OCI-LY1 (cell line): ENCODE data around the gene CYTL1.

Experiments used
- CTCF ChIP-seq: fragments of 200-600 bp; sonication (generic), shearing (Covaris generic); IDR thresholded peaks from 2 replicates; pipeline ENCODE4 v1.5.1; 2017; ENCODE audit warnings: mild to moderate bottlenecking, antibody characterized with exemption, low read length, moderate library complexity, mixed read lengths
- EZH2 ChIP-seq: fragments of 200-600 bp; sonication (generic), shearing (Covaris generic); IDR thresholded peaks from 2 replicates; pipeline ENCODE4 v1.8.0; 2017; ENCODE audit warnings: borderline replicate concordance, mixed run types, mild to moderate bottlenecking, antibody characterized with exemption, low read length, moderate library complexity, mixed read lengths

- no peak for TF ChIP-seq CTCF
- no peak for TF ChIP-seq EZH2
These were observed 14.8 kb downstream of the CYTL1 start for GRCh38 chr4:5004496-5004895.
